Effector memory CD8-positive, alpha-beta T cell (primary cell): ENCODE results near the gene CYFIP1.
A peak's percentile ranks its signal among the peaks of the same experiment; 100 is the strongest.

Experiments used
- ATAC-seq: fragments of 150-1000 bp; cut with Tn5 transposase; replicated peaks from 2 replicates; pipeline ENCODE4 v1.10.0; 2021; ENCODE audit warnings: mild to moderate bottlenecking, moderate library complexity
- DNase-seq, 3 experiments: peaks; one replicate each; pipeline ENCODE4 v3.0.0; 2021
- H3K27ac Mint-ChIP-seq, 2 donors: one replicate each; pipeline ENCODE4 v1.8.0; 2022; ENCODE audit warnings: mild to moderate bottlenecking in 2 of 2, mixed read lengths in 2 of 2, moderate library complexity in 2 of 2
- H3K27me3 Mint-ChIP-seq, 2 donors: one replicate each; pipeline ENCODE4 v1.8.0; 2022; ENCODE audit warnings: mixed read lengths in 2 of 2
- H3K36me3 Mint-ChIP-seq: one replicate; pipeline ENCODE4 v1.8.0; 2022; ENCODE audit warnings: mild to moderate bottlenecking, moderate library complexity, mixed read lengths; ENCODE audit not compliant: insufficient read depth
- H3K4me1 Mint-ChIP-seq, 2 donors: one replicate each; pipeline ENCODE4 v1.8.0; 2022; ENCODE audit warnings: low read depth in 2 of 2, mixed read lengths in 2 of 2
- H3K4me3 Mint-ChIP-seq, 2 donors: one replicate each; pipeline ENCODE4 v1.8.0; 2022; ENCODE audit warnings: mild to moderate bottlenecking in 2 of 2, mixed read lengths in 2 of 2, moderate library complexity in 2 of 2
- H3K9me3 Mint-ChIP-seq, 2 donors: one replicate each; pipeline ENCODE4 v1.8.0; 2022; ENCODE audit warnings: mixed read lengths in 2 of 2

CYFIP1 gene

DNA sequence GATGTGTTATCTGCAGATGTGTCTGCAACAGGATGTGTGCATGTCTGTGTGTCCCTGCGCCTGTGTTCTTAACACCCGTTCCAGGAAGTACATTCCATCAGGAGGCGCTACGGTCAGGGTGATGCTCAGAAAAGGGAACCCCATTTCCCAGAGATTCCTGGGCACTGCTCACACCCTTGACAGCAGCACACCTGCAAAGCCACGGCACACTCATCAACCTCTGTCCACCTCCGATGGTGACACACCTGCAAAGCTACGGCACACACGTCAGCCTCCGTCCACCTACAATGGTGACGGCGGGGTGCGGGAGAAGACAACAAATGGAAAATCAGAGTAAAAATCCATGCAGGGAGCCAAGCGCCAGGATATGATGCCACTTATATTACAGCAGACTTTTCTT, 86.3 kb downstream of the CYFIP1 start:
- DNase-seq (no peak), ATAC-seq (no peak)
- H3K27me3 Mint-ChIP-seq, result no peaks in the 10 kb centered on the region
- H3K9me3 Mint-ChIP-seq, result no peaks in the 10 kb centered on the region
- no peak overlapping the region for H3K4me3 Mint-ChIP-seq
- no peaks in the 10 kb centered on the region for H3K4me1 Mint-ChIP-seq
- peaks cover 5% of the 10 kb centered on the region for H3K36me3 Mint-ChIP-seq
- H3K27ac Mint-ChIP-seq, result no peak overlapping the region

DNA sequence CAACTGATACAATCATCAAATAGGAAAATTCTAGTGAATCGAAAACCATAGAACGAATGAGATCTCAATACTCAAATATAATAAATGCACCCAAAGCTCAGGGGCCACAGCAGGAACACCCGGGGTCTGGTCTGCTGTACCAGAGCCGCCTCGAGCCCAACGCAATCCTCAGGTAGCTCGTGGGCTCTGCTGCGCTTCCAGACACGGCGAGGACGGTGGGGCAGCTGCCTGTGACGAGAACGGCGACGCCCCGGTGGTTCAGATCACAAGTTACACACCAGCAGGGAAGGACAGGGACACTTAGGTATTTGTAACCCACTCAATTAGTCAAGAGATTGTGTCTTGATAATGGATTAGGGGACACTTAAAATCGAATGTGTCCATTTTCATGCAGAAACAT, 87.1 kb downstream of the CYFIP1 start:
- DNase-seq, result no peak
- no peaks in the 10 kb centered on the region for H3K4me1 Mint-ChIP-seq

DNA sequence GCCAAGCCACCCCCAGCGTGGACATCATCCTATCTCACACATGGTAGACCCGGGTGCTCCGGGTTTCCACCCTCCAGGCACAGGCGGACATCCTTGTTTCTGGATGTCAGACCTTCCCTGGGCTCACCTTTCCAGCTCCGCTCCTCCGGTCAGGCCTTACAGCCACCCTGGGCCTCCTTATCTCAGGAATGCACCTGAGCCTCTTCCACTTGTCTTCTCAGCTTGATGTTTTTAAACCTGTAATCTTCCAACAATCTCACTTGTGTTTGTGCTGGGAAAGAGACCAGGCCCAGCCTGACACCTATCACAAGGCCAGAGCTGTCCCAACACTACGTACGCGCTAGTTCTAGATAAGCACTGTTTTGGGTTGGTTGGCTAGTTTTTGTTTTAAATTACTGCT, 87.8 kb downstream of the CYFIP1 start:
- no peaks in the 10 kb centered on the region for H3K9me3 Mint-ChIP-seq
- no peaks in the 10 kb centered on the region for H3K27me3 Mint-ChIP-seq
- H3K36me3 Mint-ChIP-seq, result peaks cover 5% of the 10 kb centered on the region
- peak overlapping the region in 1 of 2 donors; percentile 2 for H3K27ac Mint-ChIP-seq
- H3K4me1 Mint-ChIP-seq, result no peaks in the 10 kb centered on the region
- ATAC-seq, result no peak
- H3K4me3 Mint-ChIP-seq, result no peak overlapping the region
- DNase-seq, result no peak

More for the DNA sequence above, 87.1 kb downstream of the CYFIP1 start:
- H3K36me3 Mint-ChIP-seq, result peaks cover 5% of the 10 kb centered on the region
- no peak overlapping the region for H3K27ac Mint-ChIP-seq
- no peak for ATAC-seq
- no peaks in the 10 kb centered on the region for H3K27me3 Mint-ChIP-seq
- H3K4me3 Mint-ChIP-seq, result no peak overlapping the region
- H3K9me3 Mint-ChIP-seq, result no peaks in the 10 kb centered on the region

DNA sequence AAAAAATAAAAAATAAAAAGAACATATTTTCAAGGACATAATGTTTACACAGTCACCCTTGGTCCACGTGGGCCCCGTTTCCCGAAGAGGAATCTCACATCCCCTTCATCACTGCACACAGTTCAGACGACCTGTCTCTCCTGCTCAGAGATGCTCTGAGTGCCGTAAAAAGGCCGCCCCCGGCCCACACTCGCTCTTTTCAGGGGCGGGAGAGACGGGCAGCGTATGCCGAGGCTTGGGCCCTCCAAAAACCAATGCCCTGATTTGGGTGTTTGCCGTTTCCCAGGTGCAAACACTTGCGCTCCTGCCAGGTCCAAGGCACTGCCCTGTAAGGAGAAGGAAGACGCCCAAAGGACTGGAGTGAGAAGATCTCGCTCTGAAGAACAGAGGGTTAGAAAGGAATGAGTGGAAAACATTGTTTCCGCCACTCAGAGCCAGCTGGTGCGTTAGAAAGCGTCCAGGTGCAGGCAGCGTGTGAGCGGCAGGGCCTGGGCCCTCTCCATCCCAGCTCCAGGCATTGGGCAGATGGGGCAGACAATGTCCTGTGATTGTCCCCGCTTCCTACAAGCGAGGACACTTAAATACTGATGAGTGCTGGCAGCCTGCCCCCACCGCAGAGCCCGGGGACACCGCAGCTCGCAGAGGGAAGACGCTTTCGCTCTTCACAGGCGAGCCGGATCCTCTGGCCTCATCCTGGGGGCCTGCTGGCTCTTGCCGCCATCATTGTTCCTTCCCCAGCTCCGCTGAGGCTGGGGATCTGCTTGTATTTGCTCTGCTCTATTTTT, 88.5 kb downstream of the CYFIP1 start:
- Mint-ChIP-seq H3K27ac (peak overlapping the region in 1 of 2 donors; percentile 2), H3K9me3 (no peaks in the 10 kb centered on the region), H3K27me3 (no peaks in the 10 kb centered on the region), H3K4me1 (no peaks in the 10 kb centered on the region), H3K36me3 (peaks cover 5% of the 10 kb centered on the region), H3K4me3 (no peak overlapping the region)
- ATAC-seq (no peak), DNase-seq (no peak)

DNA sequence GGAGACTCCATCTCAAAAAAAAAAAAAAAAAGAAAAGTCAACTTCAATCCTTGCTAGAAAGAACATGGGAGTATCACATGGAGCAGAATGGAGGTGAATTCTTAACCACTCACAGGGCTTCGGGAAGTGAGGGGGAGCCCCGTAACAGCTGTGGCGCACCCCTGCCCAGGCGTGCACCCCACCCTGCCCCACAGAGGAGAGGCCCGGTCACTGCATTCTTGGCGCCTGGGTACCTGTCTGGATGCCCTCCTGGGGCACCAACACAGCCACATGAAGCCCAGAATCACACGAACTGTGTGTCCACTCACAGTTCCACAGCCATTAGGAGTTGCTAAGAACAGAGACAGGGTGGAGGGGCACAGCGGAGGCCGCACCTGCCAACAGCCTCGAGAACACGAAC, 89.9 kb downstream of the CYFIP1 start:
- peaks cover 5% of the 10 kb centered on the region for H3K36me3 Mint-ChIP-seq
- H3K9me3 Mint-ChIP-seq, result no peaks in the 10 kb centered on the region
- no peaks in the 10 kb centered on the region for H3K27me3 Mint-ChIP-seq
- H3K4me1 Mint-ChIP-seq, result no peaks in the 10 kb centered on the region
- ATAC-seq, result no peak
- H3K4me3 Mint-ChIP-seq, result no peak overlapping the region
- DNase-seq, result no peak
- H3K27ac Mint-ChIP-seq, result no peak overlapping the region

DNA sequence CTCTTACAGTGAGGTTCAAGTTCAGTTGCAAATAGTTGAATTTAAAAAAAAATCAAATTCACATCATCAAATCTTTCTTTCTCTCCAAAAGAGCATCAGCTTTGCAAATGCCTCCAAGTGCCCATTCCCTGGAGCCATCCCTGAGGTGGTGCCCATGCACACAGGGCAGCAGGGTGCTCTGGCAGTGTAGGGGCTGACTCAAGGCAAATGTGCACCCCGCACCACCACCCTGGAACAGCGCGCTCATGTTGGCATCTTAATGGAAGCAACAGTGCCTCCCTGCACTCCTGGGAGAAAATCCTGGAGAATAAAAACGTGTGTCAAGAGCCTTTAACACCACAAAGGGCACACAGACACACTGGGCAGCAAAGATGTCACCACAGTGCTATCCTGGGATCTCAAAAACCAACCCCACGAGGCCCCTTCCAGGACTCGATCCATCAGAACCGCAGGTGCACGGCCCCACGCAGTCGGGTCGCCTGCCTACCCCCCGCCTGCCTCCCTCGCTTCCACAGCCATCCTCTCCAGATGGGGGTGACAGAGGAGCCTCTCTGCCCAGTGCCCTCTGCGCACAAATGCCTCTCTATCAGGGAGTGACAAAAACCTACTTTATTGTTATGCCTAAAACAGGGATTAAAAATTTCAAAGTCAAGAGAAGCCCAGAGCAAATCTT, 90.9 kb downstream of the CYFIP1 start:
- Mint-ChIP-seq H3K9me3 (no peaks in the 10 kb centered on the region), H3K36me3 (peaks cover 5% of the 10 kb centered on the region), H3K27me3 (no peaks in the 10 kb centered on the region), H3K27ac (no peak overlapping the region), H3K4me1 (peaks cover 0 to 3% of the 10 kb centered on the region in 2 donors), H3K4me3 (no peak overlapping the region)
- DNase-seq (no peak), ATAC-seq (no peak)

DNA sequence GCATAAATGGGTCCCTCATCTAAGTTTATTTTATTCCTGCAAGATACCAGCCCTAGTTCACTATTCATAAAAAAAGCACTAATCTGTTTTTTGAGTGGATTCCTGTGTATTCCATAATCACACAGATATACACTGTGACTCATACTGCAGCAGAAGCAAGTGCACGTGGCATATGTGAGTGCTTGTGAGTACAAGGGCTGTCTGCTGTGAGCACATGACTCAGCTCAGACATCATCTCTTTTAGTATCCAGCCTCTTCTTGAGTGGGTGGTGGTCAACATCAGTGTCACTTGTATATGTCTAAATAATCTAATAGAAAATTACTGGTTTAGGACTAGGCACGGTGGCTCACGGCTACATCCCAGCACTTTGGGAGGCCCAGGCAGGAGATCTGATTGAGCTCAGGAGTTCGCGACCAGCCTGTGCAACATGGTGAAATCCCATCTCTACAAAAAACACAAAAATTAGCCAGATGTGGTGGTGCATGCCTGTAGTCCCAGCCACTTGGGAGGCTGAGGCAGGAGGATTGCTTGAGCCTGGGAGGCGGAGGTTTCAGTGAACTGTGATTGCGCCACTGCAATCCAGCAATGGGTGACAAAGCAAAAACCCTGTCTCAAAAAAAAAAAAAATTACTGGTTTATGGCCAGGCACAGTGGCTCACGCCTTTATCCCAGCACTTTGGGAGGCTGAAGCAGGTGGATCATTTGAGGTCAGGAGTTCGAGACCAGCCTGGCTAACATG, 91.9 kb downstream of the CYFIP1 start:
- no peaks in the 10 kb centered on the region for H3K9me3 Mint-ChIP-seq
- peak overlapping the region in 1 of 2 donors; percentile 36 for H3K27ac Mint-ChIP-seq
- ATAC-seq (no peak), DNase-seq (no peak)
- no peaks in the 10 kb centered on the region for H3K36me3 Mint-ChIP-seq
- peaks cover 0 to 3% of the 10 kb centered on the region in 2 donors for H3K4me1 Mint-ChIP-seq
- no peaks in the 10 kb centered on the region for H3K27me3 Mint-ChIP-seq
- no peak overlapping the region for H3K4me3 Mint-ChIP-seq

DNA sequence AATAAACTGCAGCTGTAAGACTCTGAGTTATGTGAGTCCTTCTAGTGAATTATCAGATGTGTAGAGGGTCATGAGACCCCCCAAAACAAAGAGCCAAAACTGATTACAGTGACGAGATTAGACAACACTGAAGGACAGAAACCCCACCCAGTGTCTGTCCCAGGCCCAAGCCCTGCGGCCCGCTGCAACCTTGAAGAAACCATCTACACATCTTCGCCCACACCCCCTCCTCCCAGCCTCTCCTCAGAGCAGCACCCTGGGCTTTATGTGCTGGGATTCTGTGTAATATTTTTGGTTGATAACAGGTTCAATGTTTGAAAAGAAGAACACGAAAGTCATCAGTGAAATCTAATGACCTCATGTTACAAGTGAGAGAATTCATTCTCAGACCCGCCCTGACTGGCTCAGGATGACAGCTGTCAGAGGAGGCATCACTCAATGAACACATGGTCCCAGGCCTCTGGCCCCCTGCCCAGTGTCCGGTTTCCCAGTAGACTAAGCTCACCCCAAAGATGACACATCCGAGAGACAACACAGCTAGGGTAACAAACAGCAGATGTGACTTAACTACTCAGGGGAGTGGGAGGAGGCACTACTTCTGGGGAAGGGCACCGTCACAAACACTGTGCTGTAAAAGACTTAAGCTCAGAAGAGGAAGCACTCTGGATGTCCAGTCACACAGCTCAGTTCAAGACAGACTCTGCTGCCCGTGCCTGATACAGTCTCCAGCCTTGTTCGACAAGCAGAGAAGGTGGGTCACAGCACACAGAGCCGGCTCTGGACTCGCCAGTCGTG, 92.8 kb downstream of the CYFIP1 start:
- Mint-ChIP-seq H3K27me3 (no peaks in the 10 kb centered on the region), H3K27ac (no peak overlapping the region), H3K36me3 (peaks cover 3% of the 10 kb centered on the region), H3K4me1 (peaks cover 0 to 3% of the 10 kb centered on the region in 2 donors), H3K4me3 (no peak overlapping the region), H3K9me3 (no peaks in the 10 kb centered on the region)
- ATAC-seq, result no peak
- DNase-seq, result no peak

DNA sequence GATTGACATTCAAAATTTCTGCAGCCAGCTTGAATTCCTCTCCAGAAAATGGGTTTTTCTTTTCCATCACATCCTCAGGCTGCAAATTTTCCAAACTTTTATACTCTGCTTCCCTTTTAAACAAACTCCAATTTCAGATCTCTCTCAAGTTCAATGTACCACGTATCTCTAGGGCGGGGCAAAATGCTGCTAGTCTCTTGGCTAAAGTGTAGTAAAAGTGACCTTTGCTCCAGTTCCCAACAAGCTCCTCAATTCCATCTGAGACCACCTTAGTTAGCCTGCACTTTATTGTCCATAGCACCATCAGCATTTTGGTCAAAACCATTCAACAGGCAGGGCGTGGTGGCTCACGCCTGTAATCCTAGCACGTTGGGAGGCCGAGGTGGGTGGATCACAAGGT, 95.0 kb downstream of the CYFIP1 start:
- H3K36me3 Mint-ChIP-seq, result peaks cover 3% of the 10 kb centered on the region

DNA sequence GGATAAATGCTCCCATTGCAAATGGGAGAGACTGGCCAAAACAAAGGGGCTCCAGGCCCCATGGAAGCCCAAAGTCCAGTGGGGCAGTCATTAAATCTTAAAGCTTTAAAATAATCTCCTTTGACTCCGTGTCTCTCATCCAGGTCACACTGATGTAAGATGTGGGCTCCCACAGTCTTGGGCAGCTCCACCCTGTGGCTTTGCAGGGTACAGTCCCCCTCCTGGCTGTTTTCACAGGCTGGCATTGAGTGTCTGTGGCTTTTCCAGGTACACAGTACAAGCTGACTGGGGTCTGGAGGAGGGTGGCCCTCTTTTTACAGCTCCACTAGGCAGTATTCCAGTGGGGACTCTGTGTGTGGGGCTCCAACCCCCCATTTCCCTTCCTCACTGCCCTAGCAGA, 95.8 kb downstream of the CYFIP1 start:
- Mint-ChIP-seq H3K36me3 (peaks cover 3% of the 10 kb centered on the region), H3K4me3 (no peak overlapping the region), H3K27ac (no peak overlapping the region), H3K4me1 (peaks cover 0 to 3% of the 10 kb centered on the region in 2 donors), H3K9me3 (no peaks in the 10 kb centered on the region), H3K27me3 (no peaks in the 10 kb centered on the region)
- no peak for ATAC-seq
- DNase-seq, result peak in 2 of 3 experiments; percentile 5 to 11

More for the DNA sequence above, 95.0 kb downstream of the CYFIP1 start:
- no peak overlapping the region for H3K4me3 Mint-ChIP-seq
- no peak overlapping the region for H3K27ac Mint-ChIP-seq
- DNase-seq (no peak), ATAC-seq (no peak)
- H3K9me3 Mint-ChIP-seq, result no peaks in the 10 kb centered on the region
- H3K4me1 Mint-ChIP-seq, result peaks cover 0 to 3% of the 10 kb centered on the region in 2 donors
- no peaks in the 10 kb centered on the region for H3K27me3 Mint-ChIP-seq

DNA sequence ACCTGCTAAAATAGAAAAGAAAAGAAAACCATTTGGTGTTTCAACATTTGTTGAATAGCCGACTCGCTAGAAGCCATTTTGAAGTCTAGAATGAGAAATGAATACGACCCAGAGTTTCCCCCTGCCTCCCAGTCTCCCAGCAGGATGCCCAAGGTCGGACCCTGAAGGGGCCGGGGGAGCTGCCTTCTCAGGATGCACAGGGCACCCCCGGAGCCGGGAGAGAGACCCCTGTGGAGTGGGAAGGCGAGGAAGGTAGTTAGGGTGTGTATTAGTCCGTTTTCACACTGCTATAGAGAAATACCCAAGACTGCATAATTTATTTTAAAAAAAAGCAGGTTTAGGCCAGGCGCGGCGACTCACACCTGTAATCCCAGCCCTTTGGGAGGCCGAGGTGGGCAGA, 97.0 kb downstream of the CYFIP1 start:
- Mint-ChIP-seq H3K27ac (no peak overlapping the region), H3K27me3 (peaks cover 0 to 3% of the 10 kb centered on the region in 2 donors), H3K9me3 (no peaks in the 10 kb centered on the region), H3K4me1 (peaks cover 0 to 3% of the 10 kb centered on the region in 2 donors), H3K36me3 (peaks cover 3% of the 10 kb centered on the region), H3K4me3 (no peak overlapping the region)
- DNase-seq (no peak), ATAC-seq (no peak)

DNA sequence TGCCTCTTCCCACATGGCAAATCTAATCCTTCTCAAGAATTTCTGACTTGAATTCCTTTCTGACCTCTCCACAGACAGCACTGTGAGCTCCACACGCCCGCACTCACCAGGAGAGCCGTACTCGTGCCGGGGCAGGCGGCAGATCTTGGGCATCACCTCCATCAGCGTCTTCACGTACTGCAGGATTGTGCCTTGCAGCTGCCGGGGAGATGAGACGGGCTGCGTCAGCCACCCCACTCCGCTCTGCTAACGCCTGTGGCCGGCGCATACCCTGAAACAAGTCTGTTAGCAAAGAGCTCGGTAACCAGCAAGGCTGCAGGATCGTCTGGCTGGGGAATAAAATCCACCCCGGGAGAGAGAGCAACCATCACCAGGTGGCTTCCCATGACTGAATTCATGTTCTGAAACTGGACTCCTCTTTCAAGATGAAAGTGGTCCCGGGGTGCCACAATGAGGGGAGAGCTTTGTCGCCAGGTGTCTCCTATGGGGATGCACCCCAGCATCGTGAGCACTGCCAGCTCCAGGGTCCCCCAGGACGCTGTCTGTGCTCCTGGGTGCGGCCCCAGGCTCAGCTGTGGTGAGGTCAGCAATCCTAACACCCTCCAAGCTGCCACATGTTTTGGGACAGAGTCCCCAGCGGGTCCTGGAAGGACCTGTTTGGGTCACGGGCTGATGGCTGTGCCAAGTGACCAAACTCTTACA, 98.3 kb downstream of the CYFIP1 start:
- DNase-seq, result no peak
- Mint-ChIP-seq H3K4me3 (no peak overlapping the region), H3K36me3 (peaks cover 3% of the 10 kb centered on the region), H3K9me3 (no peaks in the 10 kb centered on the region), H3K4me1 (peaks cover 0 to 3% of the 10 kb centered on the region in 2 donors), H3K27ac (no peak overlapping the region), H3K27me3 (peaks cover 0 to 6% of the 10 kb centered on the region in 2 donors)
- no peak for ATAC-seq
